Stimulated activated CD4-positive, alpha-beta T cell treated with anti-CD3 and anti-CD28 coated beads, Interleukin-1b, Interleukin-23, amount 100 ng/mL, for 48 hours (primary cell): ENCODE data around the gene SIRT3.
A peak's percentile ranks its signal among the peaks of the same experiment; 100 is the strongest.
"Not testable (repeated sequence)": the region's sequence is repeated elsewhere in the genome, so short reads cannot be mapped to it uniquely, and the experiment has no call there.

Experiments used
- DNase-seq: peaks from one replicate; pipeline ENCODE4 v3.0.0-alpha.2; 2020

Gene SIRT3

GRCh38 chr11:270451-271318 lies 34.5 kb upstream of the SIRT3 start:
- DNase-seq, result no peak

GRCh38 chr11:269146-269890 lies 33.2 kb upstream of the SIRT3 start:
- DNase-seq, result peak; percentile 73

GRCh38 chr11:268716-269145 lies 32.6 kb upstream of the SIRT3 start:
- DNase-seq, result not testable (repeated sequence)

- peak; percentile 63 for DNase-seq
Observed at GRCh38 chr11:267491-267994, 31.4 kb upstream of the SIRT3 start.

- DNase-seq, result no peak
Observed at GRCh38 chr11:266676-267439, 30.7 kb upstream of the SIRT3 start.

GRCh38 chr11:261624-262023 lies 25.5 kb upstream of the SIRT3 start:
- DNase-seq, result no peak

- DNase-seq, result no peak
Observed at GRCh38 chr11:259413-259812, 23.3 kb upstream of the SIRT3 start.

- no peak for DNase-seq
Observed at GRCh38 chr11:257766-258493, 21.8 kb upstream of the SIRT3 start.

- no peak for DNase-seq
Observed at GRCh38 chr11:256952-257737, 21.0 kb upstream of the SIRT3 start.

- no peak for DNase-seq
Observed at GRCh38 chr11:255816-256215, 19.7 kb upstream of the SIRT3 start.

GRCh38 chr11:255176-255575 lies 19.0 kb upstream of the SIRT3 start:
- no peak for DNase-seq

- DNase-seq, result no peak
Observed at GRCh38 chr11:253886-254270, 17.7 kb upstream of the SIRT3 start.

- DNase-seq, result no peak
Observed at GRCh38 chr11:253160-253885, 17.2 kb upstream of the SIRT3 start.

GRCh38 chr11:252666-253065 lies 16.5 kb upstream of the SIRT3 start:
- no peak for DNase-seq

- DNase-seq, result no peak
Observed at GRCh38 chr11:251550-251949, 15.4 kb upstream of the SIRT3 start.

GRCh38 chr11:250740-251299 lies 14.7 kb upstream of the SIRT3 start:
- peak; percentile 78 for DNase-seq

GRCh38 chr11:250274-250673 lies 14.1 kb upstream of the SIRT3 start:
- no peak for DNase-seq

GRCh38 chr11:249062-249461 lies 12.9 kb upstream of the SIRT3 start:
- DNase-seq, result peak; percentile 19

GRCh38 chr11:244376-244775 lies 8.2 kb upstream of the SIRT3 start:
- no peak for DNase-seq

- DNase-seq, result no peak
Observed at GRCh38 chr11:241634-242033, 5.5 kb upstream of the SIRT3 start.

GRCh38 chr11:240315-240714 lies 4.2 kb upstream of the SIRT3 start:
- DNase-seq, result no peak
